GM08714 (cell line): ENCODE results near the gene UGT1A10.

ENCODE experiments used
- H3K4me3 ChIP-seq: fragments of 200-500 bp; sonication (Bioruptor generic); 2 replicates; pipeline ENCODE4 v1.5.1; 2014; ENCODE audit warnings: mild to moderate bottlenecking, low read length, inconsistent platforms
- ZNF274 ChIP-seq: IDR thresholded peaks from 2 replicates; pipeline ENCODE4 v1.6.1; 2012; ENCODE audit warnings: mild to moderate bottlenecking, low read depth, low read length

The UGT1A10 gene

GRCh38 chr2:233674314-233674713, 38.1 kb downstream of the UGT1A10 start:
- no peak for TF ChIP-seq ZNF274

GRCh38 chr2:233674995-233675394, 38.7 kb downstream of the UGT1A10 start:
- no peak overlapping the region for H3K4me3 ChIP-seq
- TF ChIP-seq ZNF274 = no peak

More at GRCh38 chr2:233674314-233674713, 38.1 kb downstream of the UGT1A10 start:
- no peak overlapping the region for H3K4me3 ChIP-seq

- H3K4me3 ChIP-seq = no peak overlapping the region
- no peak for TF ChIP-seq ZNF274
Measured at GRCh38 chr2:233676046-233676445, 39.8 kb downstream of the UGT1A10 start.

GRCh38 chr2:233679196-233679595, 42.9 kb downstream of the UGT1A10 start:
- TF ChIP-seq ZNF274 = no peak
- H3K4me3 ChIP-seq = no peak overlapping the region

- no peak for TF ChIP-seq ZNF274
- H3K4me3 ChIP-seq = no peak overlapping the region
Measured at GRCh38 chr2:233680361-233681045, 44.3 kb downstream of the UGT1A10 start.

GRCh38 chr2:233681521-233682099, 45.4 kb downstream of the UGT1A10 start, which contains the start of gene UGT1A7:
UGT1A7 (plus strand) TSS chr2:233681901; CDS start chr2:233681938, 37 bp downstream.
- no peak within 1 kb of the TSS for H3K4me3 ChIP-seq
- no peak for TF ChIP-seq ZNF274

- H3K4me3 ChIP-seq = no peak overlapping the region
- TF ChIP-seq ZNF274 = no peak
Measured at GRCh38 chr2:233684640-233685039, 48.4 kb downstream of the UGT1A10 start.

- no peak overlapping the region for H3K4me3 ChIP-seq
- TF ChIP-seq ZNF274 = no peak
Measured at GRCh38 chr2:233686928-233687327, 50.7 kb downstream of the UGT1A10 start.

GRCh38 chr2:233688341-233688740, 52.1 kb downstream of the UGT1A10 start:
- TF ChIP-seq ZNF274 = no peak

GRCh38 chr2:233689031-233689430, 52.8 kb downstream of the UGT1A10 start:
- H3K4me3 ChIP-seq = no peak overlapping the region
- TF ChIP-seq ZNF274 = no peak

More at GRCh38 chr2:233688341-233688740, 52.1 kb downstream of the UGT1A10 start:
- H3K4me3 ChIP-seq = no peak overlapping the region

GRCh38 chr2:233689501-233689900, 53.3 kb downstream of the UGT1A10 start:
- H3K4me3 ChIP-seq = no peak overlapping the region
- no peak for TF ChIP-seq ZNF274

GRCh38 chr2:233690444-233690843, 54.2 kb downstream of the UGT1A10 start:
- H3K4me3 ChIP-seq = no peak overlapping the region
- TF ChIP-seq ZNF274 = no peak

GRCh38 chr2:233691443-233692433, 55.5 kb downstream of the UGT1A10 start:
- TF ChIP-seq ZNF274 = no peak
- no peak overlapping the region for H3K4me3 ChIP-seq

GRCh38 chr2:233692648-233693047, 56.4 kb downstream of the UGT1A10 start, which contains the start of gene UGT1A6:
UGT1A6 (plus strand) TSS chr2:233692890; CDS start chr2:233693005, 115 bp downstream.
- no peak for TF ChIP-seq ZNF274
- H3K4me3 ChIP-seq = no peak within 1 kb of the TSS
